Ishikawa (cell line): Measurements from ENCODE around the gene RALGPS1.

Experiments used
- CEBPB ChIP-seq: IDR thresholded peaks from 2 replicates; pipeline ENCODE4 v1.6.1; 2012
- CREB1 ChIP-seq: IDR thresholded peaks from 2 replicates; pipeline ENCODE4 v1.6.1; 2012; ENCODE audit warnings: low read depth
- EGR1 ChIP-seq: IDR thresholded peaks from 2 replicates; pipeline ENCODE4 v1.6.1; 2012
- EP300 ChIP-seq: IDR thresholded peaks from 2 replicates; pipeline ENCODE4 v1.6.1; 2012; ENCODE audit warnings: borderline replicate concordance
- FOXM1 ChIP-seq: IDR thresholded peaks from 2 replicates; pipeline ENCODE4 v1.6.1; 2012; ENCODE audit warnings: low read depth, borderline replicate concordance
- MAX ChIP-seq: IDR thresholded peaks from 2 replicates; pipeline ENCODE4 v1.6.1; 2012
- NFIC ChIP-seq: IDR thresholded peaks from 2 replicates; pipeline ENCODE4 v1.6.1; 2012
- RAD21 ChIP-seq: IDR thresholded peaks from 2 replicates; pipeline ENCODE4 v1.6.1; 2012; ENCODE audit warnings: low read depth
- REST ChIP-seq: IDR thresholded peaks from 2 replicates; pipeline ENCODE4 v1.6.1; 2012; ENCODE audit warnings: low read depth, mild to moderate bottlenecking
- TAF1 ChIP-seq: IDR thresholded peaks from 2 replicates; pipeline ENCODE4 v1.6.1; 2012; ENCODE audit warnings: low read depth, mild to moderate bottlenecking
- TCF12 ChIP-seq: IDR thresholded peaks from 2 replicates; pipeline ENCODE4 v1.6.1; 2012; ENCODE audit warnings: low read depth
- YY1 ChIP-seq: IDR thresholded peaks from 2 replicates; pipeline ENCODE4 v1.6.1; 2012; ENCODE audit warnings: low read depth
- TF ChIP-seq, protein P1 (sequence below): IDR thresholded peaks from 2 replicates; pipeline ENCODE4 v1.6.1; 2012

GRCh38 chr9:127178686-127179632 is 264.4 kb downstream of the RALGPS1 start:
- TF ChIP-seq EP300 (no peak), CREB1 (no peak), MAX (no peak), REST (no peak), TCF12 (no peak), TAF1 (no peak), NFIC (no peak), YY1 (no peak), RAD21 (no peak), EGR1 (no peak), CEBPB (no peak), FOXM1 (no peak)
- TF ChIP-seq, protein P1, sequence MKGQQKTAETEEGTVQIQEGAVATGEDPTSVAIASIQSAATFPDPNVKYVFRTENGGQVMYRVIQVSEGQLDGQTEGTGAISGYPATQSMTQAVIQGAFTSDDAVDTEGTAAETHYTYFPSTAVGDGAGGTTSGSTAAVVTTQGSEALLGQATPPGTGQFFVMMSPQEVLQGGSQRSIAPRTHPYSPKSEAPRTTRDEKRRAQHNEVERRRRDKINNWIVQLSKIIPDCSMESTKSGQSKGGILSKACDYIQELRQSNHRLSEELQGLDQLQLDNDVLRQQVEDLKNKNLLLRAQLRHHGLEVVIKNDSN: no peak
